GM12874 (cell line): ENCODE results near the gene TAF11L14.
"Not testable (repeated sequence)": the region's sequence is repeated elsewhere in the genome, so short reads cannot be mapped to it uniquely, and the experiment has no call there.

Source experiments
- CTCF ChIP-seq: IDR thresholded peaks from 2 replicates; pipeline ENCODE4 v1.5.1; 2011; ENCODE audit warnings: low read depth, mild to moderate bottlenecking, control low read depth, low read length, moderate library complexity; ENCODE audit not compliant: insufficient read depth

The TAF11L14 gene

GRCh38 chr5:17610092-17610491 lies 24.2 kb upstream of the TAF11L14 start, which contains the start of gene TAF11L12:
Gene TAF11L12 (plus strand): TSS chr5:17610392.
- not testable (repeated sequence) for TF ChIP-seq CTCF

DNA sequence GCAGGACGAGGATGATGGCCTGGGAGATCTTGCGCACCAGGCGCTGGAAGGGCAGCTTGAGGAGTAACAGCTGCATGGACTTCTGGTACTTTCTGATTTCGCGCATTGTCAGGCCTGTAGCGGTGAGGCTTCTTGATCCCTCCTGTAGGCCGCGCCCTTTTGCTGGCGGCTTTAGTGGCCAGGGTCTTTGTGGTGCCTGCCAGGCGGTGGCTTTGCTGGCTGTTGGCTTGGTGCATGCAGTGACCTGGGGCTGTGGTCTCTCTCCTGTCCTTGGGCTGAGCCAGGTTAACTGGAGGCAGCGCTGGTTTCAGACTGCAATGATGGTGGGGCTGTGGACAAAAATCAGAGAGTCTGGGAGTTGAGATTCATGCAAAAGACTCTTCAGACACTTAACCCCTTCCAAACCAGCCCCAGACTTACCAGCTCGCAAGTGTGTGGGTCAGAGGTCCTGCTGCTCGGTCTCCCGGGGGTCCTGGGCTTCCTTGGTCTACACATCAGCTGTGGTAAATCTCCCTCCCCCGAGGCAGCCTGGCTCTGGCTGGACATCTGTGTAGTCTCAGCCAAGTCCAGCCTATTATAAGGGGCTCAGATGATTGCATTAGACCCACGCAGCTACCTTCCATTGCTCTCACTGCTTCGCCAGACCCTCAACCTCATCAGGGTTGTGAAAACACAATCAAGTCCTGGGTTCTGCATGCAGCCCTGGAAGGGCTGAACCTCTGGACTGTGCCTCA lies 19.2 kb upstream of the TAF11L14 start:
- no peak for TF ChIP-seq CTCF

GRCh38 chr5:17619354-17619753 lies 14.9 kb upstream of the TAF11L14 start:
- TF ChIP-seq CTCF: no peak

- TF ChIP-seq CTCF: peak; percentile 11; the same call in 1 of the 2 replicates
Measured at GRCh38 chr5:17620627-17621026, 13.6 kb upstream of the TAF11L14 start.

DNA sequence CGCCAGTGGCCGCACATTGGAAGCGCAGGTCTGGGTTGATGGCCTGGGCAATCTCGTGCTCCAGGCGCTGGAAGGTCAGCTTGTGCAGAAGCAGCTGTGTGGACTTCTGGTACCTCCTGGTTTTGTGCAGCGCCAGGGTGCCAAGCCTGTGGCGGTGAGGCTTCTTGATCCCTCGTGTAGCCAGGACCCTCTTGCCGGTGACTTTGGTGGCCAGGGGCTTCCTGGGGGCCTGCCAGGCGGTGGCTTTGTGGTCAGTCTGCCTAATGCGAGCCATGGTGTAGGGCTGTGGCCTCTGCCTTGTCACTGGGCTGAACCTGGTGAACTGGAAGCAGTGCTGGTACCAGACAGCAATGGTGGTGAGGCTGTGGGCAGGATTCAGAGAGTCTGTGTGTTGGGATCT lies 8.6 kb upstream of the TAF11L14 start:
- no peak for TF ChIP-seq CTCF

- TF ChIP-seq CTCF: not testable (repeated sequence)
Measured at GRCh38 chr5:17631788-17632187, 2.5 kb upstream of the TAF11L14 start, which contains the start of gene TAF11L13. Gene TAF11L13 (plus strand): TSS chr5:17632088.

DNA sequence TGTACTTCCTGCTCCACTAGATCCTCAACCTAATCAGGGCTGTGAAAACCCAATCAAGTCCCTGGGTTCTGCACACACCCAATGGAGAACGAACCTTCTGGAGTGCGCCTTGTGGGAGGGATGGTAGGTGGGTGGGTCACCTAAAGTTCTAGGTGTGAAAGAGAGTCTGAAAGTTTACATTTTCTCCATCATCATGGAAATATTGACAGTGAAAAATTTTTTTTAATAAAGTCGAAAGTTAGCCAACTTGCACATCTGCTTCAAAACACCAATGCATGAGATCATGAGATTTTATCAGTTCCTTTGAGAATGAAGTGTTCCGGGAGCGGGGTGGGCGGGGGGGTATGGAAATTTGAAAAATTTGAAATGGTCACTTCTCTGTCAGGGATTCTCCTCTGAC lies 21.7 kb downstream of the TAF11L14 start:
- no peak for TF ChIP-seq CTCF
